Muscle layer of duodenum (tissue), 2 donors: ENCODE data around the gene C10orf90.

ENCODE experiments used
- H3K27ac ChIP-seq: one replicate; pipeline ENCODE4 v1.7.0; 2013; ENCODE audit warnings: mild to moderate bottlenecking, low read length
- H3K27me3 ChIP-seq: one replicate; pipeline ENCODE4 v1.7.0; 2013; ENCODE audit warnings: low read depth, mild to moderate bottlenecking, control low read depth, low read length
- H3K36me3 ChIP-seq, 2 donors: one replicate each; pipeline ENCODE4 v1.7.0; 2013; ENCODE audit warnings: low read length in 2 of 2, control low read depth in 1 of 2, mild to moderate bottlenecking in 1 of 2; ENCODE audit not compliant: insufficient read depth in 2 of 2, control insufficient read depth in 1 of 2
- H3K4me1 ChIP-seq, 2 donors: one replicate each; pipeline ENCODE4 v1.7.0; 2013; ENCODE audit warnings: low read length in 2 of 2, mild to moderate bottlenecking in 2 of 2, control low read depth in 1 of 2, moderate library complexity in 1 of 2; ENCODE audit not compliant: insufficient read depth in 2 of 2, control insufficient read depth in 1 of 2
- H3K4me3 ChIP-seq, 2 donors: one replicate each; pipeline ENCODE4 v1.7.0; 2013; ENCODE audit warnings: low read length in 2 of 2, low read depth in 1 of 2, mild to moderate bottlenecking in 1 of 2
- H3K9me3 ChIP-seq, 2 donors: one replicate each; pipeline ENCODE4 v1.7.0; 2013; ENCODE audit warnings: low read length in 2 of 2, control low read depth in 1 of 2, mild to moderate bottlenecking in 1 of 2; ENCODE audit not compliant: control insufficient read depth in 1 of 2
- donor health status: healthy.

The C10orf90 gene

DNA sequence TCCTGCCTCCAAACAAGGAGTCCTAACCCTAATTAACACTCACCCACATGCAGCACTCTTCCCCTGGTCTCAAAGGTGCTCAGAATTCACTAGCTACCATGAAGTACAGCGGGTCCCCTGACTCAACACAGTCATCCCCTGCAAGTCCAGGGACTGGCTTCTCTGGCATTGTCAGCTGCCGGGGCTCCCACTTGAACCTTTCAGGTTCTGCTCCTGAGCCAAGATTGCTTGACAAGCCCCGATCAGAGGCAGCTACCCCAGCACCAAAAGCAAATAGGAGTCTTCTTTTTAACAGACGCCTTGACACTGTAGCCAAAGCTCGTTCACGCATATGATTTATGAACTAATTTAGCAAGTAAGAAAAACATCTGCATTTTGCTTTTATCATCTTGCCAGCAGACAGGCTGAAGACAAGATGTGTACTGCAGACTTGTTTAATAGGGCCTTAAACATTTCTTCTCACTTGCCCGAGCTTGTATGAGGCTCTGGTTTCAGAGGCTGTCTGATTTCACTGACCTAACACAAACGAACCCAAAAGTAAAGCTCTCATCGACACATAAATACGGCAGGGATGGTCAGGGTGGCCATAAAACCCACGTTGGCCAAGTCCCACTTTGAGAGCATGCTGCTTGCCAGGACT is 214.6 kb downstream of the C10orf90 start:
- Histone ChIP-seq H3K27ac (no peak overlapping the region), H3K4me3 (no peak overlapping the region), H3K27me3 (no peaks in the 10 kb centered on the region), H3K36me3 (no peaks in the 10 kb centered on the region), H3K9me3 (no peaks in the 10 kb centered on the region), H3K4me1 (peaks cover 0 to 5% of the 10 kb centered on the region in 2 donors)

- Histone ChIP-seq H3K36me3 (no peaks in the 10 kb centered on the region), H3K27ac (no peak overlapping the region), H3K4me3 (no peak overlapping the region), H3K27me3 (no peaks in the 10 kb centered on the region), H3K4me1 (peaks cover 0 to 5% of the 10 kb centered on the region in 2 donors), H3K9me3 (no peaks in the 10 kb centered on the region)
These were observed 215.3 kb downstream of the C10orf90 start for GRCh38 chr10:126455036-126455765.

DNA sequence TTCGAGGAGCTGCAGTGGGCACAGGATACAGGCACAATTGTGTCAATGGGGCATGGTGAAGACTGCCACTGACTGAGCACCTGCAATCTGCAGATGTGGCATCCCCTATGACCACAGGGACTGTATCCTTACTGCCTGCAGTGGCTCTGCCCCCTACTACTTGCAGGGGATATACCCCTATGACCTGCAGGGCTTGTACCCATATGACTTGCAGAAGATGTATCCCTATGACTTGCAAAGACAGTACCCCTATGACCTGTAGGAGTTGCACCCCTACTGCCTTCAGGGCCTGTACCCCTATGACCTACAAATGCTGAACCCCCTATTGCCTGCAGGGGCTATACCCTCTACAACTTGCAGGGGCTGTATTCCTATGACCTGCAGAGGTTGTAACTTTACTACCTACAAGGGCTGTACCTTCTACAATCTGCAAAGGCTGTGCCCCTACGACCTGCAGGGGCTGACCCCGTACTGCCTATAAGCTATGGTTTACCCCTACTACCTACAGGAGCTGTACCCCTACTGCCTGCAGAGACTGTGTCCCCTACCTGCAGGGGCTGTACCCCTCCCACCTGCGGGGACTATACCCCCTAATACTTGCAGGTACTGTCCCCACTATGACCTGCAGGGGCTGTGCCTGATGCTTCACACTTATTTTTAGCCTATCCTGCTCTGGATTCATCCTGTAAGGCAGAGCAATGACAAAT is 216.3 kb downstream of the C10orf90 start:
- Histone ChIP-seq H3K9me3 (no peaks in the 10 kb centered on the region), H3K36me3 (no peaks in the 10 kb centered on the region), H3K4me3 (no peak overlapping the region), H3K27ac (no peak overlapping the region), H3K4me1 (peaks cover 0 to 5% of the 10 kb centered on the region in 2 donors), H3K27me3 (no peaks in the 10 kb centered on the region)

- Histone ChIP-seq H3K9me3 (no peaks in the 10 kb centered on the region), H3K36me3 (no peaks in the 10 kb centered on the region), H3K4me3 (no peak overlapping the region), H3K27me3 (no peaks in the 10 kb centered on the region), H3K4me1 (no peaks in the 10 kb centered on the region), H3K27ac (no peak overlapping the region)
These were observed 218.2 kb downstream of the C10orf90 start for GRCh38 chr10:126452245-126452644.

GRCh38 chr10:126448091-126448490 is 222.4 kb downstream of the C10orf90 start:
- no peaks in the 10 kb centered on the region for H3K36me3 ChIP-seq
- no peak overlapping the region for H3K27ac ChIP-seq

GRCh38 chr10:126439942-126440341 is 230.6 kb downstream of the C10orf90 start:
- no peak overlapping the region for H3K4me3 ChIP-seq
- no peaks in the 10 kb centered on the region for H3K36me3 ChIP-seq
- peaks cover 0 to 18% of the 10 kb centered on the region in 2 donors for H3K9me3 ChIP-seq
- H3K27ac ChIP-seq = no peak overlapping the region
- no peaks in the 10 kb centered on the region for H3K4me1 ChIP-seq
- no peaks in the 10 kb centered on the region for H3K27me3 ChIP-seq

More at GRCh38 chr10:126448091-126448490, 222.4 kb downstream of the C10orf90 start:
- no peaks in the 10 kb centered on the region for H3K4me1 ChIP-seq
- no peaks in the 10 kb centered on the region for H3K27me3 ChIP-seq
- H3K4me3 ChIP-seq = no peak overlapping the region
- no peaks in the 10 kb centered on the region for H3K9me3 ChIP-seq

DNA sequence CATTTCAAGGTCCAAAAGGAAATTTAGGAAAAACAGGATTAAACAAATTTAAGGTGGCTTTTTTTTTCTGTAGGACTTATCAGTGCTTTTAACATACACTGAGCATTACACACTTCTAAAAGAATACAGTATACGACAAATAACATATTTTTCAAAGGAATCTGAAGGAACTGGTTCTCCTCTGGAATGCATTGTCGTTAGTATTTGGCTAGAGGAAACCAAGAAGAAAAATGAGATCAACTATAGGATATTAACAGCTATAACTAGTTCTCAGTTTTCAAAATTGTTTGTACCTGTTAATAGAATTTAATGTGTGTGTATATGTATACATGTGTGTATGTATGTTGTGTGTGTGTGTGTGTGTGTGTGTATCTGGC is 232.1 kb downstream of the C10orf90 start:
- H3K27ac ChIP-seq = no peak overlapping the region
- H3K27me3 ChIP-seq = no peaks in the 10 kb centered on the region
- no peak overlapping the region for H3K4me3 ChIP-seq
- H3K36me3 ChIP-seq = no peaks in the 10 kb centered on the region
- H3K9me3 ChIP-seq = peaks cover 0 to 18% of the 10 kb centered on the region in 2 donors
- H3K4me1 ChIP-seq = no peaks in the 10 kb centered on the region

DNA sequence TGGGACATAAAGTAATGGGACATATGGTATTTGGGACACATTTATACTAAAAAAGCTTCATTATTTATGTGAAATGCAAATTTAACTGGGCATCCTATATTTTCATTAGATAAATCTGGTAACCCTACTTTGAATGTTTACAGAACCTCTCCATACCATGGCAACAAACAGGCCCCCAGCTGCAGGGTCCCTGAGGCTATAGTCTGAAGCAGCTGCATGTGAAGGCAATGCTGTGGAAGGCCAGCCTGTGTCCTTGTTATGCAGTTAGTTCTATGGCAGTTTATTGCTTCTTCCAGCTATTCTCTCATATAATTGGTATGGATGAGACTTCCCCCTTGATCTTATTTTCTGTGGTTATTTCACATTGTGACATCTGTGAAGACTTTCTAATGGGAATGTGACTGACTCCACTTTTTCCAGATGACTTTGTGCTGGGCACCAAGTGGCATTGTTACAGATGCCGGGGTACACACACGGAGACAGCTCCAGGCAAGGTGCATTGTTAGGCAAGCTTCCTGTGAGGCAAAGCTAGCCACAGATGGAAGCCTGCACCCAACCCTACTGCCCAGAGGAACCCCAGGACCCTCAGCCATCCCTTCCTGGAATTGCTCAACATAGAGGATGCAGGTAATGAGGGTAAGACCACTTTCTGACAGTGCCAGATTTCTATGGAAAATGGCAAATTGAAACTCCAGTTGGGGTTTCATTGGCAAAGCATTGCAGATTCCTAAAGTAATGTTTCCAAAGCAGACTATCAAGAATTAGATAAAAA is 232.7 kb downstream of the C10orf90 start:
- H3K36me3 ChIP-seq = no peaks in the 10 kb centered on the region
- H3K4me1 ChIP-seq = no peaks in the 10 kb centered on the region
- H3K4me3 ChIP-seq = no peak overlapping the region
- H3K9me3 ChIP-seq = peaks cover 0 to 18% of the 10 kb centered on the region in 2 donors
- H3K27me3 ChIP-seq = no peaks in the 10 kb centered on the region
- H3K27ac ChIP-seq = no peak overlapping the region

DNA sequence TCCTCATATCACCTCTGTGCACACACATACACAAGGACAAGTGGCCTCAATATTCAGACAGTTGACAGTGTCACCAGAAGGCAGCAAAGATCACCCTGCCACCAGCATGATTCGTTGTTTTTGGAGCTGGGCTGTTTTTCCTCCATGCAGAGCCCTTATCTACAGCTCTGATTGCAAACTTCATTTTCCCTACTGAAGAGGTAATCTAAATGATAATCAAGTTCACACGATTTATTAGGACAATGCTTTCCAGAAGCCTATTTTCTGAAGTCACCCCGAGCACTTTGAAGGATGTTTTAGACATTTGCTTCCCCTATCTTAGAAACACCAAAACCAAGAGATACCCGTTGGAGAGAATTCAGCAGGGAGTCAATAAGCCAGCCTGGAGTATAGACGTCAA is 236.3 kb downstream of the C10orf90 start:
- H3K4me1 ChIP-seq = no peaks in the 10 kb centered on the region
- H3K27ac ChIP-seq = no peak overlapping the region
- no peak overlapping the region for H3K4me3 ChIP-seq
- no peaks in the 10 kb centered on the region for H3K36me3 ChIP-seq
- peaks cover 0 to 9% of the 10 kb centered on the region in 2 donors for H3K9me3 ChIP-seq
- no peaks in the 10 kb centered on the region for H3K27me3 ChIP-seq

GRCh38 chr10:126433351-126433750 is 237.1 kb downstream of the C10orf90 start:
- H3K9me3 ChIP-seq = peaks cover 0 to 3% of the 10 kb centered on the region in 2 donors
- no peak overlapping the region for H3K4me3 ChIP-seq
- no peak overlapping the region for H3K27ac ChIP-seq
- no peaks in the 10 kb centered on the region for H3K36me3 ChIP-seq
- no peaks in the 10 kb centered on the region for H3K4me1 ChIP-seq
- H3K27me3 ChIP-seq = no peaks in the 10 kb centered on the region

DNA sequence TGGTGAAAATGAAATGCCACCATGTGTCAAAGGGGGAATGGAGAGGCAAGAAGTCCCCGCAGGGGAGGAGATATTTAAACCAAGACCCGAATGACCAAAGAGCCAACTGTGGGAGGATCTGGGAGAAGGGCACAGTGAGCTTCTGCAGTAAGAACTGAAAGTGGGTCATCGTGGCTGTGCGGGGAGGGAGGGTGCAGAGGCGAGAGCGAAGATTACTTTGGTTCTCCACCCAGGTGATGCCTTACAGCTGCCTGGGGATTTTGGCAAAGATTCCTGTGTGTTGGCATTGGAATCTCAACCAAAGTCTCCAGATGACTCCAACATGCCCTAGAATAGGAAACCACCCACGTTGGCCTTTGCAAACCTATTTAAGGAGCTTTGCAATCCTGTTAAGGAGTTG is 238.0 kb downstream of the C10orf90 start:
- no peaks in the 10 kb centered on the region for H3K27me3 ChIP-seq
- no peak overlapping the region for H3K4me3 ChIP-seq
- no peaks in the 10 kb centered on the region for H3K9me3 ChIP-seq

More for the DNA sequence above, 238.0 kb downstream of the C10orf90 start:
- Histone ChIP-seq H3K4me1 (no peaks in the 10 kb centered on the region), H3K36me3 (no peaks in the 10 kb centered on the region), H3K27ac (no peak overlapping the region)
